ENCODE measurements around the gene VPS37B. TPM values are rescaled to one million over a fixed set of nuclear protein-coding genes. Genes with fewer than 3 reads are reported as not detected.

VPS37B gene
- total RNA-seq, 1 experiment from 2014 or later, result 18.1 TPM

GRCh38 chr12:122847516-122847836, 48.4 kb downstream of the VPS37B start:
- no peak overlapping the region for H3K27ac Mint-ChIP-seq
- H3K4me1 Mint-ChIP-seq, result peaks cover 9% of the 10 kb centered on the region
- ATAC-seq, result no peak
- no peaks in the 10 kb centered on the region for H3K9me3 Mint-ChIP-seq
- no peak for DNase-seq (ENCODE audit: low spot score)
- H3K4me3 Mint-ChIP-seq, result no peak overlapping the region
- CTCF ChIA-PET, result interaction anchor here (2.6 kb wide), 1 partner anchor 13 kb away, joined by 7 read pairs; no protein-coding TSS in a partner anchor
- no peaks in the 10 kb centered on the region for H3K27me3 Mint-ChIP-seq (ENCODE audit: low read depth)
- H3K36me3 Mint-ChIP-seq, result no peaks in the 10 kb centered on the region
- POLR2A ChIA-PET, result no interaction called here
- TF ChIP-seq MAX (CRISPR knock-in tag; IDR thresholded peaks at IDR 0.05) (no peak), ATF3 (CRISPR knock-in tag; conservative IDR thresholded peaks at IDR 0.05) (no peak), CREB1 (CRISPR knock-in tag; IDR thresholded peaks at IDR 0.05) (no peak), HMGA2 (CRISPR knock-in tag; IDR thresholded peaks at IDR 0.05) (no peak), FOXK1 (CRISPR knock-in tag; IDR thresholded peaks at IDR 0.05) (no peak), MLX (CRISPR knock-in tag; IDR thresholded peaks at IDR 0.05) (no peak), SMAD3 (CRISPR knock-in tag; IDR thresholded peaks at IDR 0.05; ENCODE audit: borderline replicate concordance) (no peak), ATF6 (CRISPR knock-in tag; IDR thresholded peaks at IDR 0.05) (no peak), NFATC4 (CRISPR knock-in tag; IDR thresholded peaks at IDR 0.05) (no peak), ATF2 (CRISPR knock-in tag; IDR thresholded peaks at IDR 0.05; ENCODE audit: borderline replicate concordance, low read depth) (no peak), ESRRA (CRISPR knock-in tag; IDR thresholded peaks at IDR 0.05; ENCODE audit: borderline replicate concordance) (no peak), GTF2I (CRISPR knock-in tag; conservative IDR thresholded peaks at IDR 0.05) (no peak), ZNF532 (CRISPR knock-in tag; IDR thresholded peaks at IDR 0.05; ENCODE audit: borderline replicate concordance) (no peak), USF1 (CRISPR knock-in tag; IDR thresholded peaks at IDR 0.05) (no peak)
